Endothelial cell of umbilical vein (primary cell): ENCODE data around the gene SMIM10L1. TPM values are rescaled to one million over a fixed set of nuclear protein-coding genes. Genes with fewer than 3 reads are reported as not detected.

Experiments
- BruUV-seq: library from RNA; stranded (reverse); fragments of 400-500 nt; replicated peaks from 2 replicates; lab custom pipeline; 2021; lab: Mats Ljungman, UMichigan
- CTCF ChIA-PET: fragments of 300-600, 350-600 bp; sonication (Branson Sonifier 250); formaldehyde crosslinking; loops from one replicate; lab custom pipeline; 2021; ENCODE audit warnings: antibody characterized with exemption, inconsistent platforms; lab: Charles Lee
- POLR2A ChIA-PET: fragments of 300-600, 350-600 bp; sonication (Branson Sonifier 250); formaldehyde crosslinking; loops from one replicate; lab custom pipeline; 2021; ENCODE audit warnings: antibody characterized with exemption, inconsistent platforms; lab: Charles Lee
- DNase-seq: peaks from one replicate; pipeline ENCODE4 v3.0.0-alpha.2; 2011; ENCODE audit warnings: low read depth, low spot score
- FAIRE-seq: peaks from 2 replicates; lab custom pipeline; 2011; peaks lifted over from hg19 to GRCh38; lab: Jason Lieb, UNC
- H2AFZ ChIP-seq: 2 replicates; pipeline ENCODE4 v1.6.0; 2012; ENCODE audit warnings: low read depth, low read length, control low read depth, inconsistent platforms
- H3K27ac ChIP-seq: 2 replicates; pipeline ENCODE4 v1.5.1; 2011; ENCODE audit warnings: low read depth, mild to moderate bottlenecking, control low read depth, low read length, moderate library complexity; ENCODE audit not compliant: insufficient read depth
- H3K27me3 ChIP-seq, 2 experiments: 2 replicates each; pipeline versions ENCODE4 v1.6.0 to v1.6.1; 2011; ENCODE audit warnings: low read length in 2 of 2, mixed read lengths in 1 of 2; ENCODE audit not compliant: control insufficient read depth in 2 of 2, insufficient read depth in 2 of 2
- H3K36me3 ChIP-seq, 2 experiments: 2 replicates in 1 of 2; 3 replicates in 1 of 2; pipeline ENCODE4 v1.5.1; 2011; ENCODE audit warnings: low read length in 2 of 2, mild to moderate bottlenecking in 1 of 2, moderate library complexity in 1 of 2; ENCODE audit not compliant: control insufficient read depth in 2 of 2, insufficient read depth in 2 of 2; ENCODE audit errors: extremely low read depth in 1 of 2
- H3K4me1 ChIP-seq: 3 replicates; pipeline ENCODE4 v1.5.1; 2011; ENCODE audit warnings: mild to moderate bottlenecking, low read length; ENCODE audit not compliant: control insufficient read depth, insufficient read depth; ENCODE audit errors: extremely low read depth
- H3K4me2 ChIP-seq: 2 replicates; pipeline ENCODE4 v1.6.1; 2011; ENCODE audit warnings: low read length, control low read depth, mixed read lengths; ENCODE audit not compliant: insufficient read depth
- H3K4me3 ChIP-seq, 3 experiments: fragments of 200-600 bp in 1 of 3; sonication (generic), shearing (Covaris generic) in 1 of 3; replicated peaks in 1 of 3; 2 replicates each; pipeline ENCODE4 v1.5.1; 2011 to 2016; ENCODE audit warnings: control low read depth in 3 of 3, low read length in 3 of 3, mild to moderate bottlenecking in 2 of 3, inconsistent platforms in 1 of 3, low read depth in 1 of 3, moderate library complexity in 1 of 3; ENCODE audit not compliant: insufficient read depth in 1 of 3
- H3K79me2 ChIP-seq: 2 replicates; pipeline ENCODE4 v1.6.0; 2012; ENCODE audit warnings: low read length, inconsistent platforms; ENCODE audit not compliant: control insufficient read depth, insufficient read depth
- H3K9ac ChIP-seq: replicated peaks from 2 replicates; pipeline ENCODE3; 2011; ENCODE audit warnings: low read length, control low read depth; ENCODE audit not compliant: insufficient read depth; ENCODE audit errors: extremely low read depth
- H3K9me1 ChIP-seq: replicated peaks from 3 replicates; pipeline ENCODE4 v1.6.0; 2011; ENCODE audit warnings: mild to moderate bottlenecking, low read length; ENCODE audit not compliant: control insufficient read depth, insufficient read depth; ENCODE audit errors: extremely low read depth
- H3K9me3 ChIP-seq: replicated peaks from 2 replicates; pipeline ENCODE4 v1.5.1; 2012; ENCODE audit warnings: low read length, inconsistent platforms; ENCODE audit not compliant: control insufficient read depth, insufficient read depth
- H4K20me1 ChIP-seq: replicated peaks from 2 replicates; pipeline ENCODE3; 2011; ENCODE audit warnings: mild to moderate bottlenecking, low read length; ENCODE audit not compliant: control insufficient read depth, insufficient read depth; ENCODE audit errors: extremely low read depth
- CTCF ChIP-seq, 2 donors: IDR thresholded peaks; 1 replicate in 1 of 2; 2 replicates in 1 of 2; pipeline ENCODE4 v1.5.1; 2011; ENCODE audit warnings: low read length in 2 of 2, mild to moderate bottlenecking in 2 of 2, moderate library complexity in 2 of 2, control low read depth in 1 of 2, inconsistent platforms in 1 of 2, low read depth in 1 of 2; ENCODE audit not compliant: insufficient read depth in 1 of 2; ENCODE audit errors: extremely low read depth in 1 of 2
- EZH2 ChIP-seq: IDR thresholded peaks from 2 replicates; pipeline ENCODE4 v1.6.1; 2012; ENCODE audit warnings: borderline replicate concordance, low read depth, mild to moderate bottlenecking, moderate library complexity, low read length, inconsistent platforms; ENCODE audit not compliant: severe bottlenecking
- MYC ChIP-seq: IDR thresholded peaks from one replicate; pipeline ENCODE4 v1.6.1; 2011; ENCODE audit warnings: mild to moderate bottlenecking, low read depth, low read length
- POLR2A ChIP-seq: IDR thresholded peaks from 2 replicates; pipeline ENCODE4 v1.6.1; 2012; ENCODE audit warnings: low read depth, mild to moderate bottlenecking, control low read depth, low read length
- POLR2AphosphoS5 ChIP-seq: IDR thresholded peaks from 2 replicates; pipeline ENCODE4 v1.6.1; 2012; ENCODE audit warnings: low read depth, mild to moderate bottlenecking, control low read depth, low read length, moderate library complexity; ENCODE audit not compliant: insufficient read depth
- dilution Hi-C: fragments of 300-500 bp; cut with MboI; formaldehyde crosslinking; loops from one replicate; pipeline ENCODE4 v1.15.0; 2019; ENCODE audit warnings: low sequenced_read_pairs; ENCODE audit not compliant: extremely low pct_ligation_motif_present
- intact Hi-C: fragments of 100-400 bp; cut with micrococcal nuclease; formaldehyde crosslinking; loops from one replicate; pipeline ENCODE4 v1.10.0; 2022
- polyA plus RNA-seq, 4 experiments: library from polyadenylated mRNA; depleted of rRNA in 3 of 4; stranded (reverse) in 3 of 4; unstranded in 1 of 4; fragments of >200 nt; gene quantifications; 2 replicates each; pipeline versions ENCODE4 v1.2.1 to v1.2.3, GENCODE V29; 2011 to 2012; ENCODE audit warnings: missing spikeins in 1 of 4
- total RNA-seq: library from RNA; stranded (reverse); gene quantifications from 2 replicates; pipeline ENCODE4 v1.2.3, GENCODE V29; 2021
- TF ChIP-seq, protein P1 (sequence below): IDR thresholded peaks from 2 replicates; pipeline ENCODE4 v1.6.1; 2011; ENCODE audit not compliant: insufficient read depth, insufficient read length

SMIM10L1 gene
- total and polyA plus RNA-seq, 2 donors (not counting 3 experiments of a cell fraction or from before 2014, with no cell fraction given), result 5.1 to 10.8 TPM

DNA sequence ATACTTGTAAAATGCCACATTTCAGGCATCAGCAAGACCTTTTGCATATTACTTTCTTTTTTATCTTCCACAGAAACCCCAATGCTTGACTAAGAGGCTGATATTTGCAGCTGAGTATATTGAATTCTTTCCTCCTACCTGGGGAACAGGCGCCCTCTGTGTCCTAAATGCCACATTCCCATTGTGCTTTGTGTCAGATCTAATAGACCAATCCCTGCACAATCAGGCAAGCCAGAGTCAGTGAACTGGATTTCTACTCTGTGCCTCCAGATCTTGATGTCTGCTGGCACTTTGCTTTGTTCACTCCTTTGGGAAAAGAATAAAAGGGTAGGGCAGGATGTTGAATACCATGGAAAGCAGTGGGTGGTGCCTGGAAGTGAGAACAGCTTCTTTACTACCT is 38.1 kb downstream of the SMIM10L1 start:
- Histone ChIP-seq H3K9me3 (no peaks in the 10 kb centered on the region), H3K27me3 (no peaks in the 10 kb centered on the region), H3K9ac (no peak overlapping the region), H3K79me2 (no peaks in the 10 kb centered on the region), H2AFZ (no peak overlapping the region), H3K9me1 (no peaks in the 10 kb centered on the region), H3K4me3 (no peak overlapping the region), H3K4me1 (no peaks in the 10 kb centered on the region), H3K36me3 (no peaks in the 10 kb centered on the region), H4K20me1 (no peaks in the 10 kb centered on the region), H3K27ac (no peak overlapping the region), H3K4me2 (no peak overlapping the region)
- BruUV-seq, result no TSS peak
- intact Hi-C loops, result no loop called here
- no peak for DNase-seq
- TF ChIP-seq POLR2AphosphoS5 (no peak), MYC (no peak), CTCF (IDR thresholded peaks at IDR 0.05; ENCODE audit: extremely low read depth in 1 of 2, insufficient read depth in 1 of 2, low read depth in 1 of 2, low read length in 2 of 2) (no peak), EZH2 (no peak), POLR2A (no peak)
- TF ChIP-seq, protein P1, sequence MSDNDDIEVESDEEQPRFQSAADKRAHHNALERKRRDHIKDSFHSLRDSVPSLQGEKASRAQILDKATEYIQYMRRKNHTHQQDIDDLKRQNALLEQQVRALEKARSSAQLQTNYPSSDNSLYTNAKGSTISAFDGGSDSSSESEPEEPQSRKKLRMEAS, result no peak
- ChIA-PET CTCF (interaction anchor here (1.0 to 3.2 kb wide), 3 partner anchors 9 to 438 kb away, joined by 4 to 11 read pairs (median 4); no protein-coding TSS in a partner anchor), POLR2A (no interaction called here)
- no peak for FAIRE-seq
- dilution Hi-C loops, result no loop called here

Other genes with a start within 250 kb of the SMIM10L1 start
- gene PRH2, start 242.0 kb upstream of the SMIM10L1 start, total RNA-seq, result not detected in 2 replicates
- 0.21 TPM in 1 of 2 replicates, not detected in the other for gene PRH2, start 242.0 kb upstream of the SMIM10L1 start, polyA plus RNA-seq
- 3.0 and 4.2 TPM in 2 replicates for gene TAS2R14, start 231.9 kb upstream of the SMIM10L1 start, total RNA-seq
- gene TAS2R14, start 231.9 kb upstream of the SMIM10L1 start, polyA plus RNA-seq, result 0.76 and 0.91 TPM in 2 replicates
- 1.5 and 1.6 TPM in 2 replicates for gene TAS2R50, start 184.3 kb upstream of the SMIM10L1 start, total RNA-seq
- gene TAS2R50, start 184.3 kb upstream of the SMIM10L1 start, polyA plus RNA-seq, result 0.12 TPM in 1 of 2 replicates, not detected in the other
- gene TAS2R20, start 172.9 kb upstream of the SMIM10L1 start, total RNA-seq, result 2.2 and 3.3 TPM in 2 replicates
- gene TAS2R20, start 172.9 kb upstream of the SMIM10L1 start, polyA plus RNA-seq, result 0.30 and 0.48 TPM in 2 replicates
- gene TAS2R19, start 148.6 kb upstream of the SMIM10L1 start, total RNA-seq, result 3.1 and 4.1 TPM in 2 replicates
- 0.12 and 0.29 TPM in 2 replicates for gene TAS2R19, start 148.6 kb upstream of the SMIM10L1 start, polyA plus RNA-seq
- gene TAS2R31, start 139.8 kb upstream of the SMIM10L1 start, total RNA-seq, result 3.2 and 4.3 TPM in 2 replicates
- 0.12 TPM in 1 of 2 replicates, not detected in the other for gene TAS2R31, start 139.8 kb upstream of the SMIM10L1 start, polyA plus RNA-seq
- 1.4 and 2.4 TPM in 2 replicates for gene TAS2R46, start 108.9 kb upstream of the SMIM10L1 start, total RNA-seq
- gene TAS2R46, start 108.9 kb upstream of the SMIM10L1 start, polyA plus RNA-seq, result 0.14 TPM in 1 of 2 replicates, not detected in the other
- 0.88 and 1.8 TPM in 2 replicates for gene TAS2R43, start 78.9 kb upstream of the SMIM10L1 start, total RNA-seq
- 0.07 TPM in 1 of 2 replicates, not detected in the other for gene TAS2R43, start 78.9 kb upstream of the SMIM10L1 start, polyA plus RNA-seq
- 3.7 and 5.2 TPM in 2 replicates for gene TAS2R30, start 36.5 kb upstream of the SMIM10L1 start, total RNA-seq
- gene TAS2R30, start 36.5 kb upstream of the SMIM10L1 start, polyA plus RNA-seq, result 0.26 and 0.33 TPM in 2 replicates
- gene TAS2R42, start 15.7 kb downstream of the SMIM10L1 start, total RNA-seq, result not detected in 2 replicates
- gene TAS2R42, start 15.7 kb downstream of the SMIM10L1 start, polyA plus RNA-seq, result not detected in 2 replicates
- not detected in 2 replicates for gene PRB3, start 98.5 kb downstream of the SMIM10L1 start, total RNA-seq
- gene PRB3, start 98.5 kb downstream of the SMIM10L1 start, polyA plus RNA-seq, result not detected in 2 replicates
- not detected in 2 replicates for gene PRB4, start 139.2 kb downstream of the SMIM10L1 start, total RNA-seq
- gene PRB4, start 139.2 kb downstream of the SMIM10L1 start, polyA plus RNA-seq, result not detected in 2 replicates
- gene PRB2, start 224.4 kb downstream of the SMIM10L1 start, total RNA-seq, result not detected in 2 replicates
- not detected in 2 replicates for gene PRB2, start 224.4 kb downstream of the SMIM10L1 start, polyA plus RNA-seq